ENCODE results near the gene ZDHHC4. TPM values are rescaled to one million over a fixed set of nuclear protein-coding genes. Genes with fewer than 3 reads are reported as not detected.

ZDHHC4 gene
- total and polyA plus RNA-seq, 9 of the 15 experiments (the other 6 are each of a cell fraction or from before 2014, with no cell fraction given) = 33.4 to 106 (median 58.3) TPM

DNA sequence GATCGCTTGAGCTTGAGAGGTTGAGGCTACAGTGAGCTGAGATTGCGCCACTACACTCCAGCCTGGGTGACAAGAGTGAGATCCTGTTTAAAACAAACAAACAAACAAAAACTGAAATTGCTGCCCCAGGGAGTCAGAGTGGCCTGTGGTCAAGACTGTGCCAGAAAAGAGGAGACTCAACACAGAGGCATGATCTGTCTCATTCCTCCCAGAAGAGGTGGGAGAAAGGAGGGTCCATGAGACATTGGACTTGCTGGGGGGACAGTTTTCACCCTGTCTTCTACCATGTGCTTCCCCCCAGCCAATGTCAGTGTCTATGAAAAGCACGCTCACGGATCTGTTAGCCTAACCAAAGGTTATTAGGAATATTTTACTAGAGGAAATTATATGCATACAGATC lies 41.4 kb downstream of the ZDHHC4 start (continued):
- TF ChIP-seq CREM (IDR thresholded peaks at IDR 0.05; ENCODE audit: low read depth) (no peak), POLR2A (conservative IDR thresholded peaks at IDR 0.05) (no peak), DNMT1 (IDR thresholded peaks at IDR 0.05) (no peak)
- TF ChIP-seq, protein P1, sequence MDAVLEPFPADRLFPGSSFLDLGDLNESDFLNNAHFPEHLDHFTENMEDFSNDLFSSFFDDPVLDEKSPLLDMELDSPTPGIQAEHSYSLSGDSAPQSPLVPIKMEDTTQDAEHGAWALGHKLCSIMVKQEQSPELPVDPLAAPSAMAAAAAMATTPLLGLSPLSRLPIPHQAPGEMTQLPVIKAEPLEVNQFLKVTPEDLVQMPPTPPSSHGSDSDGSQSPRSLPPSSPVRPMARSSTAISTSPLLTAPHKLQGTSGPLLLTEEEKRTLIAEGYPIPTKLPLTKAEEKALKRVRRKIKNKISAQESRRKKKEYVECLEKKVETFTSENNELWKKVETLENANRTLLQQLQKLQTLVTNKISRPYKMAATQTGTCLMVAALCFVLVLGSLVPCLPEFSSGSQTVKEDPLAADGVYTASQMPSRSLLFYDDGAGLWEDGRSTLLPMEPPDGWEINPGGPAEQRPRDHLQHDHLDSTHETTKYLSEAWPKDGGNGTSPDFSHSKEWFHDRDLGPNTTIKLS (IDR thresholded peaks at IDR 0.05; ENCODE audit: borderline replicate concordance, low read depth) = no peak

DNA sequence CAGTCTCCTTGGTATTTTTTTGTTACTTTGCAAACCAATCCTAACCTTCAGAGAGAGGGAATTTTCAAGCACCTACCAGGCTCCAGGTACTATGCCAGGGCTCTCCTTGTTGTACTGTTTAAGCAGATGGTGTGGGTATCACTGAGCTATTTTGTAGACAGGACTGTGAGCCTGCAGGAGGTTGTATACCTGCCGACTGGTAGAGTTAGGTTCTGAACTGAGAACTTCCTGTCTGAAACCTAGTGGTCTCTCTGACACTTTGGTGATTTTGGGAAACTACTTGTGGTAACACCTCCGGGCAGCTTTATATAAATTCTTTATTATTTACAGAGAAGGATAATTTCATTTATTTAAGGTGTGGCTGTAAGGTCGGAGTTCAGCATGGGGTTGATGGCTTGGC lies 42.7 kb downstream of the ZDHHC4 start:
- no peak overlapping the region for H3K4me3 ChIP-seq
- no TSS peak for BruUV-seq (replicated peaks)
- H3K4me1 ChIP-seq (replicated peaks in 1 of 2; ENCODE audit: control insufficient read depth in 2 of 2, insufficient read depth in 2 of 2, low read length in 2 of 2) = peaks cover 0 to 31% of the 10 kb centered on the region in 2 experiments; a peak in 2 of 5 replicates
- intact Hi-C loops (cut with micrococcal nuclease) = no loop called here
- ChIA-PET CTCF (ENCODE audit: low intra/inter-chr PET ratio) (no interaction called here), POLR2A (interaction anchor here (2.2 kb wide), 1 partner anchor 8 kb away, joined by 7 read pairs; no protein-coding TSS in a partner anchor)
- no peak overlapping the region for H3K9ac ChIP-seq (ENCODE audit: insufficient read depth in 1 of 2, low read depth in 2 of 2, low read length in 2 of 2)
- H3K36me3 ChIP-seq (ENCODE audit: control insufficient read depth, insufficient read depth, low read length) = no peaks in the 10 kb centered on the region
- FAIRE-seq (no peak), DNase-seq (ENCODE audit: extremely low read depth in 1 of 4, low spot score in 3 of 4) (no peak), ATAC-seq (no peak)
- 0% methylated on average over 3 of the region's 3 CpGs for WGBS (ENCODE audit: insufficient coverage, low coverage, missing lambda C conversion rate)
- no peak overlapping the region for H3K4me2 ChIP-seq (ENCODE audit: insufficient read depth, low read length)
- H3K9me3 ChIP-seq (replicated peaks; ENCODE audit: control insufficient read depth, insufficient read depth, low read depth, low read length) = no peaks in the 10 kb centered on the region
- in situ Hi-C loops (cut with MboI) = no loop called here
- TF ChIP-seq, protein P2, sequence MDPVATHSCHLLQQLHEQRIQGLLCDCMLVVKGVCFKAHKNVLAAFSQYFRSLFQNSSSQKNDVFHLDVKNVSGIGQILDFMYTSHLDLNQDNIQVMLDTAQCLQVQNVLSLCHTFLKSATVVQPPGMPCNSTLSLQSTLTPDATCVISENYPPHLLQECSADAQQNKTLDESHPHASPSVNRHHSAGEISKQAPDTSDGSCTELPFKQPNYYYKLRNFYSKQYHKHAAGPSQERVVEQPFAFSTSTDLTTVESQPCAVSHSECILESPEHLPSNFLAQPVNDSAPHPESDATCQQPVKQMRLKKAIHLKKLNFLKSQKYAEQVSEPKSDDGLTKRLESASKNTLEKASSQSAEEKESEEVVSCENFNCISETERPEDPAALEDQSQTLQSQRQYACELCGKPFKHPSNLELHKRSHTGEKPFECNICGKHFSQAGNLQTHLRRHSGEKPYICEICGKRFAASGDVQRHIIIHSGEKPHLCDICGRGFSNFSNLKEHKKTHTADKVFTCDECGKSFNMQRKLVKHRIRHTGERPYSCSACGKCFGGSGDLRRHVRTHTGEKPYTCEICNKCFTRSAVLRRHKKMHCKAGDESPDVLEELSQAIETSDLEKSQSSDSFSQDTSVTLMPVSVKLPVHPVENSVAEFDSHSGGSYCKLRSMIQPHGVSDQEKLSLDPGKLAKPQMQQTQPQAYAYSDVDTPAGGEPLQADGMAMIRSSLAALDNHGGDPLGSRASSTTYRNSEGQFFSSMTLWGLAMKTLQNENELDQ (CRISPR knock-in tag; IDR thresholded peaks at IDR 0.05; ENCODE audit: borderline replicate concordance) = no peak
- TF ChIP-seq MTF1 (CRISPR knock-in tag; IDR thresholded peaks at IDR 0.05; ENCODE audit: borderline replicate concordance) = no peak
- TF ChIP-seq SMARCB1 (IDR thresholded peaks at IDR 0.05; ENCODE audit: insufficient read length, low read depth) = no peak
- no peaks in the 10 kb centered on the region for H3K9me1 ChIP-seq (ENCODE audit: control insufficient read depth, insufficient read depth, low read length)
- no peaks in the 10 kb centered on the region for H3K79me2 ChIP-seq (ENCODE audit: control insufficient read depth, insufficient read depth, low read length)
- H2AFZ ChIP-seq (ENCODE audit: low read depth, low read length) = no peak overlapping the region
- H4K20me1 ChIP-seq (replicated peaks; ENCODE audit: control insufficient read depth, insufficient read depth, low read length) = no peaks in the 10 kb centered on the region
- no peak overlapping the region for H3K27ac ChIP-seq (ENCODE audit: extremely low read depth, low read depth, low read length)
- peaks cover 46 to 83% of the 10 kb centered on the region in 2 experiments for H3K27me3 ChIP-seq (ENCODE audit: control insufficient read depth in 2 of 2, insufficient read depth in 2 of 2, low read length in 2 of 2)
